Upper lobe of left lung (tissue), 4 donors: ENCODE data around the gene COG3.

Experiments used
- EP300 ChIP-seq, 4 donors: sonication (generic); formaldehyde crosslinking; IDR thresholded peaks; one replicate each; pipeline ENCODE4 v1.5.1; 2017; ENCODE audit warnings: antibody characterized with exemption in 4 of 4, control low read depth in 2 of 4
- POLR2AphosphoS5 ChIP-seq, 2 donors: sonication (generic); formaldehyde crosslinking; IDR thresholded peaks; one replicate each; pipeline ENCODE4 v1.5.1; 2017; ENCODE audit warnings: antibody characterized with exemption in 2 of 2
- TF ChIP-seq, protein P1 (sequence below), 6 experiments: fragments of 450-650 bp in 4 of 6; fragments of 200-600 bp in 2 of 6; sonication (generic) in 2 of 6; IDR thresholded peaks; one replicate each; pipeline ENCODE4 v1.5.1; 2016 to 2019; ENCODE audit warnings: antibody characterized with exemption in 6 of 6

DNA sequence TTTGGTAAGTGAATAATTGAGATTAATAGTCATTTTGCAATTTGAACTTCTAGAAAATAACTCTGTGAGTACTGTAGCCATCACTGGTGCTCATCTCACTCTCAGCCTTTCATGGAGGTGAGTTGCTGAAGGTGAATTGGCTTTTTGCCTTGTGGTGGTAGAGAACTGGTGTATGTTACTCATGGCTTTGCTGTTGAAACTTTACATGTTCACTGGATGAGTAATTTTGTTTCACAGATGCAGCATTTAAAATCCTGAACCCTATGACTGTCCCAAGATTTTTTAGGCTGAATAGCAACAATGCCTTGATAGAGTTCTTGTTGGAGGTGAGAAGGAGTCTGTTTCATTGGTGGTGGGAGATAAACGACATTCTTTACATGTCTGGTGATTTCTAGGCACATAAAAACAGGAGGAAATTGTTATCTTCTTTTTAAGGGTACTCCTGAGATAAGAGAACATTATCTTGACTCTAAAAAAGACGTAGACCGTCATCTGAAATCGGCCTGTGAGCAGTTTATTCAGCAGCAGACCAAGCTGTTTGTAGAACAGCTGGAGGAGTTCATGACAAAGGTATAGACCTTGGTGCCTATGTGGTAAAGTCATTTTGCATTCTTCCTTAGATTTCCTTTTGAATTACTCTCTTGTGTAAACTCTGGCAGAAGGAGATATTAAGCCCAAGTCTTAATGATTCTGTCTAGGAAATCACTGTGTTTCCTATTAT lies 53.9 kb downstream of the COG3 start:
- TF ChIP-seq POLR2AphosphoS5 (IDR thresholded peaks at IDR 0.05) (no peak), EP300 (IDR thresholded peaks at IDR 0.05) (no peak)
- TF ChIP-seq, protein P1, sequence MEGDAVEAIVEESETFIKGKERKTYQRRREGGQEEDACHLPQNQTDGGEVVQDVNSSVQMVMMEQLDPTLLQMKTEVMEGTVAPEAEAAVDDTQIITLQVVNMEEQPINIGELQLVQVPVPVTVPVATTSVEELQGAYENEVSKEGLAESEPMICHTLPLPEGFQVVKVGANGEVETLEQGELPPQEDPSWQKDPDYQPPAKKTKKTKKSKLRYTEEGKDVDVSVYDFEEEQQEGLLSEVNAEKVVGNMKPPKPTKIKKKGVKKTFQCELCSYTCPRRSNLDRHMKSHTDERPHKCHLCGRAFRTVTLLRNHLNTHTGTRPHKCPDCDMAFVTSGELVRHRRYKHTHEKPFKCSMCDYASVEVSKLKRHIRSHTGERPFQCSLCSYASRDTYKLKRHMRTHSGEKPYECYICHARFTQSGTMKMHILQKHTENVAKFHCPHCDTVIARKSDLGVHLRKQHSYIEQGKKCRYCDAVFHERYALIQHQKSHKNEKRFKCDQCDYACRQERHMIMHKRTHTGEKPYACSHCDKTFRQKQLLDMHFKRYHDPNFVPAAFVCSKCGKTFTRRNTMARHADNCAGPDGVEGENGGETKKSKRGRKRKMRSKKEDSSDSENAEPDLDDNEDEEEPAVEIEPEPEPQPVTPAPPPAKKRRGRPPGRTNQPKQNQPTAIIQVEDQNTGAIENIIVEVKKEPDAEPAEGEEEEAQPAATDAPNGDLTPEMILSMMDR (IDR thresholded peaks at IDR 0.05): no peak
